CD4-positive, CD25-positive, alpha-beta regulatory T cell (primary cell): ENCODE results near the gene KRTAP10-7. TPM values are rescaled to one million over a fixed set of nuclear protein-coding genes. Genes with fewer than 3 reads are reported as not detected.
"Not testable (repeated sequence)": the region's sequence is repeated elsewhere in the genome, so short reads cannot be mapped to it uniquely, and the experiment has no call there.

Experiments used
- ATAC-seq, 2 donors: fragments of 150-1000 bp; cut with Tn5 transposase; one replicate each; pipeline ENCODE4 v1.10.0; 2021; ENCODE audit warnings: low read depth in 2 of 2, moderate number of reproducible peaks in 2 of 2, moderate library complexity in 1 of 2
- DNase-seq, 3 donors: peaks; one replicate each; pipeline versions ENCODE4 v3.0.0 to v3.0.0-alpha.2; 2012 to 2022; ENCODE audit warnings: mixed read lengths in 1 of 3
- H3K27ac ChIP-seq: one replicate; pipeline ENCODE4 v1.7.0; 2013; ENCODE audit warnings: mild to moderate bottlenecking, low read length; ENCODE audit not compliant: insufficient read depth, poor library complexity, severe bottlenecking
- H3K27me3 ChIP-seq: one replicate; pipeline ENCODE4 v1.7.0; 2013; ENCODE audit warnings: low read length; ENCODE audit not compliant: control insufficient read depth, insufficient read depth
- H3K36me3 ChIP-seq: one replicate; pipeline ENCODE4 v1.7.0; 2013; ENCODE audit warnings: mild to moderate bottlenecking, low read length, moderate library complexity; ENCODE audit not compliant: control insufficient read depth, insufficient read depth
- H3K4me1 ChIP-seq: 2 replicates; pipeline ENCODE4 v1.7.0; 2013; ENCODE audit warnings: mild to moderate bottlenecking, low read length; ENCODE audit not compliant: insufficient read depth, control insufficient read depth, poor library complexity, severe bottlenecking
- H3K4me3 ChIP-seq: one replicate; pipeline ENCODE4 v1.7.0; 2013; ENCODE audit warnings: low read depth, mild to moderate bottlenecking, low read length, moderate library complexity
- H3K9me3 ChIP-seq, 2 experiments: 1 replicate in 1 of 2; 2 replicates in 1 of 2; pipeline ENCODE4 v1.7.0; 2013; ENCODE audit warnings: low read length in 2 of 2, mild to moderate bottlenecking in 1 of 2, moderate library complexity in 1 of 2; ENCODE audit not compliant: control insufficient read depth in 2 of 2
- H3K27ac Mint-ChIP-seq, 3 donors: one replicate each; pipeline ENCODE4 v1.8.0; 2020 to 2022; ENCODE audit warnings: mild to moderate bottlenecking in 3 of 3, mixed read lengths in 3 of 3, moderate library complexity in 2 of 3
- H3K27me3 Mint-ChIP-seq: one replicate; pipeline ENCODE4 v1.8.0; 2022; ENCODE audit warnings: mild to moderate bottlenecking, mixed read lengths
- H3K36me3 Mint-ChIP-seq: one replicate; pipeline ENCODE4 v1.8.0; 2020; ENCODE audit warnings: mixed read lengths
- H3K4me1 Mint-ChIP-seq, 4 donors: one replicate each; pipeline ENCODE4 v1.8.0; 2020 to 2022; ENCODE audit warnings: mixed read lengths in 4 of 4, mild to moderate bottlenecking in 1 of 4
- H3K4me3 Mint-ChIP-seq, 4 donors: one replicate each; pipeline ENCODE4 v1.8.0; 2020 to 2022; ENCODE audit warnings: mild to moderate bottlenecking in 4 of 4, mixed read lengths in 4 of 4, moderate library complexity in 3 of 4
- H3K9me3 Mint-ChIP-seq, 7 donors: one replicate each; pipeline ENCODE4 v1.8.0; 2020 to 2022; ENCODE audit warnings: mixed read lengths in 7 of 7, mild to moderate bottlenecking in 3 of 7, moderate library complexity in 2 of 7
- polyA plus RNA-seq, 4 donors: library from polyadenylated mRNA; unstranded; fragments of 300-500 nt; fragmentation: Illumina TruSeq; gene quantifications; one replicate each; pipeline ENCODE4 v1.2.3, GENCODE V29; 2021
- total RNA-seq: library from RNA; stranded (reverse); gene quantifications from one replicate; pipeline ENCODE4 v1.2.3, GENCODE V29; 2022

The KRTAP10-7 gene
- total and polyA plus RNA-seq, 5 donors from 2014 or later = not detected

DNA sequence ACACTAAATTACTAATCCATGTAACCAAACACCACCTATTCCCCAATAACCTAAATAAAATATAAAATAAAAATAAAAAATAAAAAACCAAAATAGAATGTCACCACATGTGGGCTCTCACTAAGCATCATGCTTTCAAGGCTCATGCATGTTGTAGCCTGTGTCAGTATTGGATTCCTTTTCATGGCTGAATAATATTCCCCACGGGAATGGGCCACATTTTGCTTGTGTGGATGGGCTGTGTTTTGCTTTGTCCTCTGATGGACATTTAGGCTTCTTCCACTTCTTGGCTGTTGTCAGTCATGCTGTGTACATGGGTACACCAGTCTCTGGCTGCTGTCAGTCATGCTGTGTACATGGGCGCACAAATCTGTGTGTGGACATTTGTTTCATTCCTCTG lies 11.3 kb upstream of the KRTAP10-7 start:
- Histone ChIP-seq H3K27me3 (peaks cover 11% of the 10 kb centered on the region), H3K36me3 (no peaks in the 10 kb centered on the region), H3K4me3 (no peak overlapping the region), H3K27ac (no peak overlapping the region), H3K9me3 (no peaks in the 10 kb centered on the region), H3K4me1 (no peaks in the 10 kb centered on the region)
- no peak for DNase-seq
- Mint-ChIP-seq H3K27ac (no peak overlapping the region), H3K4me1 (peaks cover 4 to 9% (median 5%) of the 10 kb centered on the region in 4 donors), H3K27me3 (peaks cover 13% of the 10 kb centered on the region), H3K9me3 (peaks cover 0 to 3% (median 0%) of the 10 kb centered on the region in 7 donors), H3K4me3 (no peak overlapping the region), H3K36me3 (peaks cover 3% of the 10 kb centered on the region)
- no peak for ATAC-seq

DNA sequence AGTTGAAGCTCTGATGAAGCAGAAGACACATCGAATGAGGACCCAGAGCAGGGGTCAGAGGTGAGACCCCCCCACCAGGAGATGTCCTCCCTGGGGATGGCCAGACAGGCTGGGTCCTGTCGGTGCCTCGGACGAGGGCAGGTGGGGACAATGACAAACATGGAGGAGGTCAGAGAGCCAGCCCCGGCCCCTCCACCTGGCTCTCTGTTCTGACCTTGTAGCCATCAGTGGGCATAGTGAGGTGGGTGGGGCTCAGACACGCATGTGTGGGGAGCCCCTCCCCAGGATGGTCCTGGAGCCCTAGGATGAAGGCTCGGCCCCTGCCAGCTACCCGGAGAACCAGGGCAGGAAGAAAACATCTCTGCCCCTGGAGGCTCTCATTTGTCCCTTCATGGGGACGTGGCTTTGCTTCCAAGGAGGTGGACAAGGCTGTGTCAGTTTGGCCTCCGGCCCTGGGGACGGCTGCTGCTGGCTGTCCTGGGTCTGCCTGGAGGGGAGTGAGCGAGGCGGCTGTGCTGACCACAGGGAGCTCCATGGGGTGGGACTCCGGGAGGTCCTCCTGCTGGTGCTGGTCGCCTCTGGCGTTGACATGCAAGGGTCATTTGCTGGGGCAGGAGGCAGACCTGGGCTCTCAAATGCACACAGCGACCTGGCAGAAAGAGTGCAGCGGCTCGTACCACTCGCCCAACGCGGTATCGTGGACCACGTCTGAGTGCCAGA lies 10.7 kb upstream of the KRTAP10-7 start:
- ATAC-seq (no peak), DNase-seq (no peak)
- Histone ChIP-seq H3K27me3 (peaks cover 11% of the 10 kb centered on the region), H3K36me3 (no peaks in the 10 kb centered on the region), H3K9me3 (no peaks in the 10 kb centered on the region), H3K4me3 (no peak overlapping the region), H3K27ac (no peak overlapping the region), H3K4me1 (no peaks in the 10 kb centered on the region)
- Mint-ChIP-seq H3K4me3 (no peak overlapping the region), H3K36me3 (peaks cover 3% of the 10 kb centered on the region), H3K9me3 (peaks cover 0 to 3% (median 0%) of the 10 kb centered on the region in 7 donors), H3K27me3 (peaks cover 13% of the 10 kb centered on the region), H3K27ac (no peak overlapping the region), H3K4me1 (peaks cover 0 to 4% (median 0%) of the 10 kb centered on the region in 4 donors)

DNA sequence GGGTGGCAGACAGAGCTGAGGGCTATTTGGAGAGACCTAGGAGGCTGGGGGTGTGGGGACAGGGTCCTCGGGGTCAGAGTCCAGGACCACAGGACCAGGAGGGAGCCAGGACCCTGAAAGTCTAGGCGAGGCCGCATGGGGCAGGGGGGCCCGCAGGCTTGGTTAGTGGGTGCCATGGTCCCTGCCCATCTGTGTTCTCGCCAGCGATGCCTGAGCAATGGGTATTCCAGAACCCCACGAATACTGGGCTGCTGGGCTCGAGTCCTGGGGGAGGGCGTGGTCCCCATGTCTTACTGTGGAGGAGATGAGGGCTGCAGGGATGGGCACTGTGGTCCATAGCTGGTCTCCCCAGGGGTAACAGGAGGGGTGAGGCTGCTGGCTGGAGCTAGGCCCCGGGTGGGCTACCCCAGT lies 10.1 kb upstream of the KRTAP10-7 start:
- H3K9me3 ChIP-seq = no peaks in the 10 kb centered on the region
- Mint-ChIP-seq H3K9me3 (peaks cover 0 to 3% (median 0%) of the 10 kb centered on the region in 7 donors), H3K36me3 (peaks cover 3% of the 10 kb centered on the region), H3K4me1 (peaks cover 0 to 4% (median 0%) of the 10 kb centered on the region in 4 donors), H3K27ac (no peak overlapping the region), H3K4me3 (no peak overlapping the region), H3K27me3 (peaks cover 13% of the 10 kb centered on the region)
- ATAC-seq = no peak
- peaks cover 9% of the 10 kb centered on the region for H3K27me3 ChIP-seq
- no peak for DNase-seq
- no peaks in the 10 kb centered on the region for H3K36me3 ChIP-seq
- no peaks in the 10 kb centered on the region for H3K4me1 ChIP-seq
- no peak overlapping the region for H3K4me3 ChIP-seq
- H3K27ac ChIP-seq = no peak overlapping the region

DNA sequence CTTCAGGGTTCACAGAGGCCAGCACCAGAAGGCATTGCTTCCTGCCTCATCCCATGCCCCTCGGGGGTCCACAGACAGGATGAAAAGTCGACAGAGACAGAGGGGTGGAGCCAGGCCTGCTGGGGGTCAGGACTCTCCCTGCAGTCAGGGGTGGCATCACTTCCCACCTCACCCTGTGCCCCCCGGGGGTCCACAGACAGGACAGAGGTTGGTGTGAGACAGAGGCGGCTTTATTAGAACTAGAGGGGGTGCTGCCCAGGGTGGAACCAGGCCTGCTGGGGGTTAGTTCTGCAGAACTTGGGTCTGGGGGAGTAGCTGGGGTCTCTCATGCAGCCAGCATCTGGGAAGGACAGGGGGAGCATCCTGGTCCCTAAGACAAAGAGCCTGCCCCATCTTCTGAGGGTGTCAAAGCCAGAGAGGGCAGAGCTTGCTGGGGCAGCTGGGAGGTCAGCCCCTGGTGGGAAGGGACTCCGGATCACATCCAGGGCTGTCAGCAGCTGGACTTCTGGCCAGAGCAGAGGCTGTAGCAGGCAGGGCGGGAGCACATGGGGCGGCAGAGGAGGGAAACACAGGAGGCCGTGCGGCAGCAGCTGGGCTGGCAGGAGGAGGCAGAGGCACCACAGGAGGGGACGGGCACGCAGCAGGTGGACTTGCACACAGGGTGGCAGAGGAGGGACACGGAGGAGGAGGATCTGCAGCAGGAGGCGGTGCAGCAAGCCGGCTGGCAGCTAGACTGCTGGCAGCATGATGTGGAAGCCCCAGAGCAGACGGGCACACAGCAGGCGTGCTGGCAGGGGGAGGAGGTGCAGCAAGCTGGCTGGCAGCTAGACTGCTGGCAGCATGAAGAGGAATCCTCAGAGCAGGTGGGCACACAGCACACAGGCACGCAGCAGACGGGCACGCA lies 9.2 kb upstream of the KRTAP10-7 start:
- not testable (repeated sequence) for H3K27ac ChIP-seq, DNase-seq, H3K4me1 Mint-ChIP-seq, H3K4me1 ChIP-seq, H3K36me3 Mint-ChIP-seq, H3K9me3 ChIP-seq, H3K36me3 ChIP-seq, H3K4me3 Mint-ChIP-seq, ATAC-seq, H3K9me3 Mint-ChIP-seq, H3K4me3 ChIP-seq, H3K27me3 ChIP-seq, H3K27ac Mint-ChIP-seq
- H3K27me3 Mint-ChIP-seq = peaks cover 13% of the 10 kb centered on the region

DNA sequence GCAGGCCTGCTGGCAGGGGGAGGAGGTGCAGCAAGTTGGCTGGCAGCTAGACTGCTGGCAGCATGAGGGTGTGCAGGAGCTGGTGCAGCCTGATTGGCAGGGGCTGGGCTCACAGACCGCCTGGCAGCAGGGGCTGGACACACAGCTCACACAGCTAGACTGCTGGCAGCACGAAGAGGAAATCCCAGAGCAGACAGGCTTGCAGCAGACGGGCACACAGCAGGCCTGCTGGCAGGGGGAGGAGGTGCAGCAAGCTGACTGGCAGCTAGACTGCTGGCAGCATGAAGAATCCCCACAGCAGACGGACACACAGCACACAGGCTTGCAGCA lies 8.6 kb upstream of the KRTAP10-7 start:
- H3K4me1 ChIP-seq = not testable (repeated sequence)

DNA sequence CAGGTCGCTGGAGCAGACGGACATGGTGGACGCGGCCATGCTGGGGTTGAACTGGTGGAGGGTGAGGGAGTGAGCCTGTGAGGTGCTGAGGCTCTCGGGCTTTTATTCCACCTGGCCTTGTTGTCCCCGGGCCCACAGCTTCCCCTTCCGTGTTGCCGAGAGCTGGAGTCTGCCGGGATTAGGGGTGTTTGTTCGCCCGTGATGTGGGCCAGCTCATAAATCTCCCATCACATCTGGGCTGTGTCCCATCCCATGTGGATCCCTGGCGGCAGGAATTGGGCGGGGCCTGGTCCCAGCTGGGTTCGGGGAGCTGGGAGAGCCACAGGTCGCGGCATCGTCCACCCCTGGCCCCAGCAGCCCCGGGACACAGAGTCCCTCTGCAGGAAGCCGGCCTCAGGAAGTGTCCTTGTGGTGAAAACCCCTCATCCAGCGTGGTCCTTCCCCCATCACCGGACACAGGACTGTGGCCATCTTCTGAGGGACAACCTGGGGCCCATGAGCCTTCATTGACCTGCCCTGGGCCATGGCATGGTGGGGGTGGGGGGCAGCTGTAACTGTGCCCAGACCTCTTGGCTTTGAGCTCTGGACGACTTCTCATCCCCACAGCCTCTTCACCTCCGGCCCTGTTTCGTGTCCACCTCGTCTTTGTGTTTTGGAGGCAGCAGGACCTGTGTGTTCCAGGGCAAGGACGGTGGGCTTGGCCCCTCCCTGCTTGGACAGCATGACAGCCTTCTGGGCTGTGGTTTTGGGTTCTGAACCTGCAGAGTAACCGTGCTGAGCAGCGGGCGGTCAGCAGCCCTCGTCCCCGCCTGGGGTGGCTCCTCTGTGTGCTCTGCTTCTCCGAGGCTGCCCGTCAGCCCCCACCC lies 7.7 kb upstream of the KRTAP10-7 start, which contains the start of gene KRTAP10-6:
TSS of gene KRTAP10-6 (minus strand) at position 60 of the 866 bp plus-strand sequence. CDS start at position 39, 21 bp downstream.
- Mint-ChIP-seq H3K27me3 (peaks cover 14% of the 10 kb centered on the region), H3K9me3 (peaks cover 0 to 1% (median 0%) of the 10 kb centered on the region in 7 donors), H3K36me3 (no peaks in the 10 kb centered on the region), H3K4me1 (peaks cover 0 to 2% (median 0%) of the 10 kb centered on the region in 4 donors), H3K4me3 (no peak within 1 kb of the TSS), H3K27ac (peak within 1 kb of the TSS in 1 of 3 donors; percentile 23)
- no peak for DNase-seq
- Histone ChIP-seq H3K4me3 (no peak within 1 kb of the TSS), H3K4me1 (no peaks in the 10 kb centered on the region), H3K27ac (no peak within 1 kb of the TSS), H3K36me3 (no peaks in the 10 kb centered on the region), H3K9me3 (no peaks in the 10 kb centered on the region), H3K27me3 (peaks cover 2% of the 10 kb centered on the region)
- no peak for ATAC-seq

More for the DNA sequence above, 8.6 kb upstream of the KRTAP10-7 start:
- H3K36me3 ChIP-seq, H3K27ac Mint-ChIP-seq, H3K9me3 ChIP-seq, H3K4me1 Mint-ChIP-seq, H3K4me3 Mint-ChIP-seq, H3K4me3 ChIP-seq, H3K27ac ChIP-seq, ATAC-seq, H3K27me3 ChIP-seq, DNase-seq, H3K9me3 Mint-ChIP-seq, H3K36me3 Mint-ChIP-seq: not testable (repeated sequence)
- H3K27me3 Mint-ChIP-seq = peaks cover 13% of the 10 kb centered on the region
